Ramos (cell line): Measurements from ENCODE around the gene EVI5L.
"Not testable (repeated sequence)": the region's sequence is repeated elsewhere in the genome, so short reads cannot be mapped to it uniquely, and the experiment has no call there.

Experiments used
- in situ Hi-C: fragments of 300-500 bp; cut with MboI; formaldehyde crosslinking; loops from one replicate; pipeline ENCODE4 v1.14.3; 2022; ENCODE audit warnings: low sequenced_read_pairs; ENCODE audit not compliant: unreplicated experiment

Gene EVI5L

GRCh38 chr19:7815325-7815724 lies 14.7 kb upstream of the EVI5L start:
- in situ Hi-C loops, result no loop called here

DNA sequence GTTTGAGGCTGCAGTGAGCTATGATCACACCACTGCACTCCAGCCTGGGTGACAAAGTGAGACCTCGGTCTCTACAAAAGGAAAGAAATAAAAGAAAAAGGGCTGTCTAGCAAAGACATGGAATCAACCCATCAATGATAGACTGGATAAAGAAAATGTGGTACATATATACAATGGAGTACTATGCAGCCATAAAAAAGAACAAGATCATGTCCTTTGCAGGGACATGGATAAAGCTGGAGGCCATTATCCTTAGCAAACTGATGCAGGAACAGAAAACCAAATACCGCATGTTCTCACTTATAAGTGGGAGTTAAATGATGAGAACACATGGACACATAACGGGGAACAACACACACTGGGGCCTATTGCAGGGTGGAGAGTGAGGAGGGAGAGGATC lies 14.0 kb upstream of the EVI5L start:
- in situ Hi-C loops, result not testable (repeated sequence)

- in situ Hi-C loops, result no loop called here
These were observed 12.2 kb upstream of the EVI5L start for GRCh38 chr19:7817801-7818200.

- in situ Hi-C loops, result no loop called here
These were observed 11.2 kb upstream of the EVI5L start for GRCh38 chr19:7818806-7819205.

DNA sequence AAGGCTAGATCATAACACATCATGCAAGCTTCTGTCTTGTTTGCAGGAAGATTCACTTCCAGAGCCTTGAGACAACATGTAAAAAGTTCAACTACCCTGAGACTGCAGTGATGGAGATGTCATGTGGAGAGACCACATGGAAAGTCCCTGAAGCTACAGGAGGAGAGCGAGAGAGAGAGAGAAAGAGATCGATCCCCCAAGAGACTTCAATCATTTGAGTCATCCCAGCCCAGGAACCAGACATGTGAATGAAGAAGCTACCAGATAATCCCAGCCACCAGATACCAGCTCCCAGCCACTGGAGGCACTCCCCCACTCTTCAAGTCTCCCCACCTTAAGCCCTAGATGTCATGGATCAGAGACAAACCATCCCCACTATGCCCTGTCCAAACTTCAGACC lies 10.7 kb upstream of the EVI5L start:
- in situ Hi-C loops, result no loop called here

DNA sequence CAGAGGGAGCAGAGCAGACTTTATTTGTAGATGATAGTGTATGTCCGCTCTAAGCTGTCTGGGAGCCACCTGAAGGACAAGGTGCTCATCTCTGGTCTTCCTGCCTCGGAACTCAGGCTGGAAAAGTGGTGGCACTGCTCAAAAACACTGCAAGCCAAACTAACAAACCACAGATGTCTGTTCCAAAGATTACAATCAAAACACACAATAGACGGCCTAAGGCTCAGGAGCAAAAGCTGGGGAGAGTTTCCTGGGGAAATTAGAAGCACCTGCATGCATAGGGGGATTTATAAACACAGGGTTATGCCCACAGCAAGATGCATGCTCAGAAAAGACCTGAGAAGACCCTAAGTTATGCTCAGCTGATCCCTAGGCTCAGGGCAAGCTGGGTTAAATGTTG lies 9.4 kb upstream of the EVI5L start:
- in situ Hi-C loops, result no loop called here

- in situ Hi-C loops, result no loop called here
These were observed 7.0 kb upstream of the EVI5L start for GRCh38 chr19:7822910-7823515.

- in situ Hi-C loops, result no loop called here
These were observed 6.2 kb upstream of the EVI5L start for GRCh38 chr19:7823686-7824301.

GRCh38 chr19:7829166-7829520 lies 875 bp upstream of the EVI5L start:
- in situ Hi-C loops, result no loop called here

DNA sequence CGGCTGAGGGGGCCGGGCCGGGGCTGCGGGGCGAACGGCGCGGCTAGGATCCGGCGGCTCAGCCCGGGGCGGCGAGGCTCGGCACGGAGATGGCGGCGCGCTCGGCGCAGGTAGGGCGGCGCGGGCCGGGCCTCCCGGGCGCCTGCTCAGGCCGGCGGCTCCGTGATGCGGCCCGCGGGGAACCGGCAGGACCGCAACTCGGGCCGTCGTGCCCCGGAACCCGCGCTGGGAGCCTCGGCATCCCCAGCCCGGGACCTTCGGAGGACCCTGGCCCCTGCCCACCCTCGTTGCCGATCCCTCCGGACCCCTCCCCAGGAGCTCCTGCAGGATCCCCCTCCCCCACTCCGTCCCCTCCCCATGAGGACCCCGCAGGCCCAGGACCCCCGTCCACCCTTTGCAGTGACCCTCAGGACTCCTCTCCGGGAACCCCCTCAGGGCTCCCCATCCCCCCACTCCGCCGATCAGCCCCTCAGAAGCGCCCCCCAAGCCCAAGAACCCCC lies 304 bp downstream of the EVI5L start:
- in situ Hi-C loops, result no loop called here

DNA sequence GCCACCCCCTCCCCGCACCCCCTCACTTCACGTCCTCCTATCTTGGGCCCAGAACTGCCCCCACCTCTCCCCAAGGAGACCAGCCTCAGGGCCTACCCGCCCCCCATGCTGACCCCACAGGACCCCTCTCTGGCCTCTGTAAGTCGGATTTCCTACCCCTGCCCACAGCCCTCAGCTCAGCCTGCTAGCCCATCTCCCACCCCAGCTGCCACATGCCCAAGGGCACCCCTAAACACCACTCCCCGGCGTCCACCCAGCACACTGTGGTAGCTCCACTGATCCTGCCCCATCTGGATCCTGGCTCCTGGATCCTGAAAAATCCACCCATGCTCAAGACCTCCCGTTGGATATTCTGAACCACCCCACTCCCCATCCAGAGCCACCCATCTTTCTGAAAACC lies 805 bp downstream of the EVI5L start:
- in situ Hi-C loops, result no loop called here

- in situ Hi-C loops, result no loop called here
These were observed 1.4 kb downstream of the EVI5L start for GRCh38 chr19:7831452-7831851.

DNA sequence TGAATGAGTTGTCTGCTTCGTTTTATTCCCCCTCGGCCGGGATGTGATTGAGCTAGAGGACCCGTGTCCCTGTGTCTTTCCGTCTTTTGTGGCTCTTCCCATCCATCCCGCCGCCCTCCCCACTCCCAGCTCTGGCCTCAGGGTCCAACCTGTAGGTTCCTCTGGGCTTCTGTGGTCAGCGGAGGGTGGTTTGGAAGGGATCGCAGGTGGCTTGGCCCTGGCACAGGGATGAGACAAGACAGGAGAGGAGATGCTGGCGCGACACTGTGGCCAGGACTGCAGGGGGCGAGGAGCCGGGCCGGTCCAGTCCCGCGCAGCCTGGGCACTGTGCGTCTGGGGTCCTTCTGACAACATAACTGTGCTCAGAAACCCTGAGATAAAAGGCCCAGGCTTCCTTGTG lies 2.0 kb downstream of the EVI5L start:
- in situ Hi-C loops, result no loop called here

DNA sequence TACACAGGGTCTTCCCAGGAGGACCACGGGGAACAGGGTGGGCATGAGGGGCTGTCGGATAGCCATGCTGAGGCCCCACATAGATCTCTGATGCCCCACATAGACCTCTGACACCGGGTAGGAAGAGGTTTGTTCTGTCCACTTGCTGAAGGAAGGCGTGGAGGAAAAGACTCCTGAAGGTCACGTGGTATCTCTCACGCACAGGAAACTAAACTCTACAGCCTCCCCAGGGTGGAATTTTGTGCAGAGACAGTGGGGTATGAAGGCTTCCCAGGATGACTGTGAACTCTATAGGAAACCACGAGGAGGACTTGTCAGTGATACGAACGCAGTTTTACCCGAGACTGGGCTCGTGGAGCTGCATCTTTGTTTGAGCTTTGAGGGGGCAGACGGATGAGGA lies 2.8 kb downstream of the EVI5L start:
- in situ Hi-C loops, result no loop called here

DNA sequence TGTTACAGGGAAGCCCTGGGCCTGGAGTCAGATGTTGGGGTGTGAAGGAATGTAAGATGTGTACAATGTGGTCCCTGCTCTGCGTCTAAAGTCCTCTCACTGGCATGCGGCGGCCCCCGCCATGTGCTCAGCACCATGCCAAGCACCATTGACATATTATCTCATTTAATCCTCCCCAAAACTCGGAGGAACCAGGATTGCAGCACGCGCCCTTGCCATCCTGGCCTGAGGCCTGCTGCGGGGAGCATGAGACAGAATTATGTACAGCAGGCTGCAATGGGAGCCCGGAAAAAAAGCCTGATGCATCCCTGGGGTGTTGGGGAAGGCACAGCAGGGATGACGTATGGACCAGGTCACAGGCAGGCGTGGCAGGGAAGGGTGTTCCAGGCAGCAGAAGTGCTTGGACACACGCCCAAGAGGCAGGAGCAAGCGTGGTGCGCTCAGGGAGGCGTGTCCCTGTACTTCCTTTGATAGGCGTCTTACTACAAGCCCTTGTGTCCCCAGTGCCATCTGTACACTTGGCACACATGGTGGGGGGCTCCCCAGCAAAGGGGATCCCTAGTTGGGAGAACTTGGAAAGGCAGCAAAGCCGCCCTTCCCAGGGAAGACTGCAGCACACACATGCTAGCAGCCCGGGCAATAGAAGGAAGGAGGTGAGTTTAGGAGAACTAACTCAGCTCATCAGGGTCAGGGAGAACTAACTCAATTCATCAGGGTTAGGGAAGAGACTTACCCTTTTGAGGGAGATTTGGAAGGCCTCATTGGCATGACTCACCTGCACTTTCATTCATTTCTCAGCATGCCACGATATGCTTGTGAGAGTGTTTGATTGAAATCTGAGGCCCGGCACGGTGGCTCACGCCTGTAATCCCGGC lies 3.4 kb downstream of the EVI5L start:
- in situ Hi-C loops, result no loop called here

DNA sequence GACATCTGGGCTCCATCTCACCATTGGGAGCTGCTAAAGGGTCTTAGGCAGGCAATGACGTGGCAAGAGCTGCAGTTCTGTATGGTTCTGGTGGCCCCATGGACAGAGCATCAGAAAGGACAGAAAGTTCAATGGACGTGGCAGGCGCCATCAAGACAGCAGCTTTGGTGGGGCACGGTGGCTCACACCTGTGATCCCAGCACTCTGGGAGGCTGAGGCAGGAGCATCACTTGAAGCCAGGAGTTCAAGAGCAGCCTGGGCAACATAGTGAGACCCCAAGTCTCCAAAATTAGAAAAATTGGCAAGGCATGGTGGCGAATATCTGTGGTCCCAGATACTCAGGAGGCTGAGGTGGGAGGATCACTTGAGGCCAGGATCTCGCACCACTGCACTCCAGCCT lies 9.5 kb downstream of the EVI5L start:
- in situ Hi-C loops, result no loop called here

GRCh38 chr19:7840629-7841028 lies 10.6 kb downstream of the EVI5L start:
- in situ Hi-C loops, result no loop called here

DNA sequence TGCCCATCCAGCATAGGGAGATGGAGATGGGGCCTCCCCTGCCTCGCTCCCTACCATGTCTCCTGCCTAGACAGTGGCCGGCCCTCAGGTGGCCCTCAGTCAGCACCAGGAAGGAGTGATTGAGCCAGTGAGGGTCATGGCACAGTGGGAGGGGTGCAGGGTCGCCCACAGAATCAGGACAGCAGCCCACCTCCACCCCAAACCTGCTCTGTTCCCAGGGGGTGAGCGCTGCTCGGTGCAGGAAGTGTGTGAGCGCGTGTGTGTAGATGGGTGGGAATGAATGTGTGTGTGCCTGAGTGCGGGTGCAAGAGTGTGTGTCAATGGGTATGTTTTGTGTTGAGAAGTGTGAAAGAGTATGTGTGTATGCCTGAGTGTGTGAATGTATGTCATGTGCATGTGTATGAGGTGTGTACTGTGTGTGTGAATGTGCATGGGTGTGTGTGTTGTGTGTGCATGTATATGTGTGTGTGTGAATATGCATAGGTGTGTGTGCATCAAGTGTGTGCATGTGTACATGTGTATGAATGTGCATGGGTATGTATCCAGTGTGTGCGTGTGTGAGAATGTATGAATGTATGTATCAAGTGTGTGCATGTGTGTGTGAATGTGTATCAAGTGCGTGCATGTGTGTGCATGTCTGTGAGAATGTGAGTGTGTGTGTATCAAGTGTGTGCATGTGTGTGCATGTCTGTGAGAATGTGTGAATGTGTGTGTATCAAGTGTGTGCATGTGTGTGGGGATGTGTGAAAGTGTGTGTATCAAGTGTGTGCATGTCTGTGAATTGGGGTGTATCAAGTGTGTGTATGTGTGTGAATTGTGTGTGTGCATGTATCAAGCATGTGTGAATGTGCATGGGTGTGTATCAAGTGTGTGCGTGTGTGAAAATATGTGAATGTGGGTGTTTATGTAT lies 12.0 kb downstream of the EVI5L start:
- in situ Hi-C loops, result no loop called here

GRCh38 chr19:7842661-7843294 lies 12.8 kb downstream of the EVI5L start:
- in situ Hi-C loops, result no loop called here

GRCh38 chr19:7843521-7843920 lies 13.5 kb downstream of the EVI5L start:
- in situ Hi-C loops, result no loop called here
